Stimulated activated CD4-positive, alpha-beta T cell treated with anti-CD3 and anti-CD28 coated beads, Interleukin-12 subunit alpha, Interleukin-12 subunit beta, amount 100 ng/mL, for 4 hours (primary cell): Measurements from ENCODE around the gene NR1H2.
A peak's percentile ranks its signal among the peaks of the same experiment; 100 is the strongest.
"Not testable (repeated sequence)": the region's sequence is repeated elsewhere in the genome, so short reads cannot be mapped to it uniquely, and the experiment has no call there.

ENCODE experiments used
- DNase-seq: peaks from one replicate; pipeline ENCODE4 v3.0.0-alpha.2; 2020

The NR1H2 gene

GRCh38 chr19:50379602-50380001 is 3.3 kb downstream of the NR1H2 start:
- no peak for DNase-seq

- no peak for DNase-seq
Measured at GRCh38 chr19:50380137-50380536, 3.9 kb downstream of the NR1H2 start.

- no peak for DNase-seq
Measured at GRCh38 chr19:50380751-50381151, 4.5 kb downstream of the NR1H2 start.

GRCh38 chr19:50381881-50382729 is 5.8 kb downstream of the NR1H2 start:
- DNase-seq, result no peak

- DNase-seq, result no peak
Measured at GRCh38 chr19:50383001-50383851, 7.0 kb downstream of the NR1H2 start.

- DNase-seq, result peak; percentile 99
Measured at GRCh38 chr19:50383852-50384684, 7.8 kb downstream of the NR1H2 start, which contains the start of gene POLD1. POLD1 (plus strand) TSS chr19:50384347; CDS start chr19:50398852, 14,505 bp downstream.

GRCh38 chr19:50384685-50385535 is 8.7 kb downstream of the NR1H2 start:
- no peak for DNase-seq

GRCh38 chr19:50387176-50387867 is 11.1 kb downstream of the NR1H2 start:
- no peak for DNase-seq

- DNase-seq, result no peak
Measured at GRCh38 chr19:50387868-50388245, 11.6 kb downstream of the NR1H2 start.

GRCh38 chr19:50390295-50390694 is 14.0 kb downstream of the NR1H2 start:
- DNase-seq, result not testable (repeated sequence)

GRCh38 chr19:50390952-50391351 is 14.7 kb downstream of the NR1H2 start:
- not testable (repeated sequence) for DNase-seq

- DNase-seq, result no peak
Measured at GRCh38 chr19:50392759-50393158, 16.5 kb downstream of the NR1H2 start.

- DNase-seq, result no peak
Measured at GRCh38 chr19:50393589-50393988, 17.3 kb downstream of the NR1H2 start.

GRCh38 chr19:50394017-50394416 is 17.8 kb downstream of the NR1H2 start:
- DNase-seq, result no peak

- no peak for DNase-seq
Measured at GRCh38 chr19:50398675-50399367, 22.6 kb downstream of the NR1H2 start.

- DNase-seq, result no peak
Measured at GRCh38 chr19:50399368-50399745, 23.1 kb downstream of the NR1H2 start.

- DNase-seq, result no peak
Measured at GRCh38 chr19:50401605-50402450, 25.6 kb downstream of the NR1H2 start.

- DNase-seq, result no peak
Measured at GRCh38 chr19:50402544-50403301, 26.5 kb downstream of the NR1H2 start.
